ENCODE results near the gene ARAP1.

The ARAP1 gene

GRCh38 chr11:72741849-72742512 is 10.2 kb downstream of the ARAP1 start:
- DNase-seq, result peak; percentile 57

GRCh38 chr11:72741429-72741833 is 10.8 kb downstream of the ARAP1 start:
- peak; percentile 74 for DNase-seq

- no peak for DNase-seq
Measured at GRCh38 chr11:72740562-72741428, 11.4 kb downstream of the ARAP1 start.

DNA sequence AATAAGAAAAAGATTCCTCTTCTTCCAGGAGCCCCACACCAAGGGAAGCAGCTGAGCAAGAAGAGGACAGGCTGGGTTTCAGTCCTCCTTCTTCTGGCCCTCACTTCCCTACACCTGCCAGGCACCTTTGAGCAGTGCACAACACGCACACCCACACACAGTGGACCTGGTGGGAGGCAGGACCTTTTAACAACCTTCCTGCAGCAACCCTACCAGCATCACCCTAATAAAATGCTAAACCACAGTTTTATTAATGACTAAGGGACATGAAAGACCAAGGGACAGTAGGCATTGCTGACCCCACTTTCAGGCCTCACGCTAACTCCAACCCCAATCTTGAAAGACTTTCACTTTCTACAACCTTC is 12.2 kb downstream of the ARAP1 start:
- no peak for DNase-seq

GRCh38 chr11:72739240-72740059 is 12.8 kb downstream of the ARAP1 start:
- DNase-seq, result no peak

DNA sequence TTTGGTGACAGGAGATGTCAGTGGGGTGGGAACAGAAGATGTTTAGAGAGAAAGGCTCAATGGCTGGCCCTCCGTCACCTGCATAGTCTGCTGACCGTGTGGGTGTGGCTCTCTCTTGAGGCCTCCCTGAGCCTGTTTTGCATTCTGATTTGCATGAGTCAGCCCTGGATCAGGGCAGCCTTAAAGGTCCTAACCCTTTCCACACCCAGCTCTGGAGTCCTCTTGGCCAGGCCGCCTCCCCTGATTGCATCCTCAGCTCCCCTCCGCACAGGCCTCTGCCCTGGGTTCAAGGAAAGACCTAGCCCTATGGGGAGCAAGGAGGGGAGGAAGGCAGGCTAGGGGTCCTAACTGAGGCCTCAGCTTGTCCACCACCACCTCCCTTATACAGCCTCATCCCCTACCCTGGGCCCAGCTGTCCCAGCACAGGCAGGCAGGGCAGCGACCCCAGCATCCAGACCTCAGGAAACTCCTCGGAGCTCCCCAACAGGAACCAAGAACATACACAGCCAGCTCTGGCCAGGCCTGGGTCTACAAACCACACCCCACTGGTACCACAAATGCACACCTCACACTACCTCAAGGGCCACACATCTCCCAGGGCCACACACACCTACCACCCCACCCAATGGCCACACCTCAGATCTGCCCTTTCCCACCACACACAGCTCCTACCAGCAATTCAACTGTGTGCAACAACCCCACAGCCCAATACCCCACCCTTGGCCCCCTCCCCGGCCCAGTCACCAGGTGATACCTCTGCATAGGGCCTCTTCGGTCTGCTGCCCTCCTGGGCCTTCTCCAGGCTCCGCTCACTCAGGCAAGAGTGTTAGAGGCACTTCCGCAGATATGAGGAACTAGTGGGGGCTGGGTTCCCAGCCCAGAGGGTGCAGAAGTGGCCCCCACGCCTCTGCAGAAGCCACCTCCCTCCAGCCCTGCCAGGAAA is 13.7 kb downstream of the ARAP1 start:
- peak; percentile 55 for DNase-seq

DNA sequence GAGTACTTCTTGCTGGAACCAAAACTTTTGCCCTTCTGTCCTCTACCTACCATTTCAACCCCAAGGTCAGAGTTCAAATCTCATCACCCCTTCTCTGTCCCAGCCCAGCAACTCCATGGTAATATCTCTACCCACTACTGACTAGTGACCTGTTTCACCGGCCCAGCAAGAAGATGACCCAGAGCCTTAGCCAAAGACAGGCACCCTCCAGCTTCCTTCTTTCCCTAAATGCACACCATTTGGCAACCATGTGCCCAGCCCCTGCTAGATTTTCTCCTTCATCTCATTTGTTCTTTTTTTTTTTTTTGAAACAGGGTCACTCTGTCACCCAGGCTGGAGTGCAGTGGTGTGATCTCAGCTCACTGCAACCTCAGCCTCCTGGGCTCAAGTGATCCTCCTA is 14.9 kb downstream of the ARAP1 start:
- no peak for DNase-seq

DNA sequence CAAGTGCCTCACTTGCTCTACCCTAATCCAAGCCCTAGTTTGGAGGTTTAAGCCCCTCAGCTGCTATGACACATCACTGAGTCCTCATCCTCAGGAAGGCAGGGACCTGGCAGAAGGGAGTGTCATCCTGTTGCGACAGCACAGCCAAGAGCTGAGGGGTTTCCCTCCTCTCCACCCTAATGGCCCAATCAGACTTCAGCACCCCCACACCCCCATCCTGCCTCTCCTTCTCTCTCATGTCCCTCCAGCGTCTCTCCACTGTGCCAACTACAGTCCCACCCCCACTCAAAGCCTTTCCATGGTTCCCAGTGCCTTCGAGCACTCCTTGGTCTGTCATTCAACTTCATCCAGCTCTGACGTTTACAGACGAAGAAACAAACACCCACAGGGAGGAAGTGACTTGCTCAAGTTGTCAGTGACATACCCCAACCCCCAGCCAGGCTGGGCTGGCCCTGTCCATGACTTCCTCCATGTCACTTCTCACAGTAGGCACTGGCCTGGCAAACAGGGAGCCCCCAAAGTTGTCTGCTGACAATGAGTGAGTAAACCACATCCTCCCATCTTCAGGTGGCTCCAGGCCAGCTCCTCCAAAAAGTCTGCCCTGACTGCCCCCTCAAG is 15.6 kb downstream of the ARAP1 start:
- DNase-seq, result peak; percentile 85

- no peak for DNase-seq
Measured at GRCh38 chr11:72735495-72736027, 16.6 kb downstream of the ARAP1 start.

- no peak for DNase-seq
Measured at GRCh38 chr11:72732329-72732728, 19.9 kb downstream of the ARAP1 start.

GRCh38 chr11:72730737-72731136 is 21.5 kb downstream of the ARAP1 start:
- DNase-seq, result no peak

GRCh38 chr11:72730243-72730642 is 22.0 kb downstream of the ARAP1 start:
- no peak for DNase-seq

GRCh38 chr11:72727521-72727920 is 24.7 kb downstream of the ARAP1 start:
- DNase-seq, result no peak

- DNase-seq, result no peak
Measured at GRCh38 chr11:72726266-72727220, 25.7 kb downstream of the ARAP1 start.

DNA sequence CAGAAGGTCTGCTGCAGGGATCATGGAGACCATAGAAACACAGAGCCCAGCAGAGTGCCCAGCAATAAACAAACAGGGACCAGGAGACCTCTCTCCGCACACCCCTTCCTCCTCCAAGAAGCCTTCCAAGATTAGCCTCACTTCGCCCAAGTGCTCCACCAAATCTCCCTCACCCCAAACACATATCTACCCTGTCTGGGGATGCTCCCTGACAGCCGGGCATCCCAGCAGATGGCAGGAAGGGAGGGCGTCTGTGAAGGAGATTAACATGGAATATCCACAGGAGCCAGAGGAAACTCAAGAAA is 26.5 kb downstream of the ARAP1 start:
- no peak for DNase-seq

GRCh38 chr11:72724851-72725723 is 27.1 kb downstream of the ARAP1 start:
- DNase-seq, result peak; percentile 49

DNA sequence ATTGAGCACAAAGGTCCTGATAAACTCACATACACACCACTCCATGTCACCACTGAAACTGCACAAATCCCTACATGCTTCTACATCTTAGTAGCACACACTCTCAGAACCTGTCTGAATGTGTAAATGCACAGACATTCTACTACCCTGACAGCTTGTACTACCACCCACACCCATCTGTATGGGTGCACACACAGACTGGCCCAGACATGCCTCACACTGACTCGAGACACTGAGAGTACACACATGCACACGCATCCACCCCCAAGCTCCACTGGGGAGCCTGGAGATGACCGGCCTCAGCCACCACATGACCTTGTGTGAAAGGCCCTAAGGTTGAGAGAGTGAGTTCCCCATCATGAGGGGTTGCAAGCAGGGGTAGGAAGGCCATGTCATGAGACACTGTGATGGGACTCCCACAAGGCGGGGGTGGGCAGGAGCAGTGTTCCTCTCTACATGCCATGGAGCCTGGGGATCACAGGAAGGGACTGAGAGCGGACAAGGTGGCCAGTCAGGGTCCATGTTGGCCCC is 28.1 kb downstream of the ARAP1 start:
- no peak for DNase-seq

GRCh38 chr11:72723508-72723907 is 28.7 kb downstream of the ARAP1 start:
- no peak for DNase-seq

GRCh38 chr11:72722050-72722748 is 30.0 kb downstream of the ARAP1 start:
- DNase-seq, result peak; percentile 80
